DND-41 (cell line): ENCODE results near the gene HOXC10.

Source experiments
- CTCF ChIP-seq: IDR thresholded peaks from 2 replicates; pipeline ENCODE4 v1.5.1; 2012; ENCODE audit warnings: borderline replicate concordance, low read length, moderate library complexity, mild to moderate bottlenecking; ENCODE audit not compliant: poor library complexity, severe bottlenecking; ENCODE audit errors: extremely low read depth
- EZH2 ChIP-seq: IDR thresholded peaks from 3 replicates; pipeline ENCODE4 v1.6.1; 2012; ENCODE audit warnings: borderline replicate concordance, low read depth, mild to moderate bottlenecking, moderate library complexity, low read length, inconsistent platforms; ENCODE audit not compliant: severe bottlenecking

- TF ChIP-seq CTCF (no peak), EZH2 (no peak)
Observed at GRCh38 chr12:53955036-53955775, 29.7 kb upstream of the HOXC10 start.
